NCI-H2107 treated with DMSO at 0.1 percent for 48 hours (cell line): Measurements from ENCODE around the gene TCF20.

Experiments
- DNase-seq: peaks from one replicate; lab custom pipeline; 2025; ENCODE audit not compliant: unreplicated experiment; lab: John Stamatoyannopoulos, UW

The TCF20 gene

GRCh38 chr22:42261296-42261695, 9.2 kb downstream of the TCF20 start:
- DNase-seq, result no peak

- no peak for DNase-seq
Observed at GRCh38 chr22:42258126-42258525, 12.3 kb downstream of the TCF20 start.

DNA sequence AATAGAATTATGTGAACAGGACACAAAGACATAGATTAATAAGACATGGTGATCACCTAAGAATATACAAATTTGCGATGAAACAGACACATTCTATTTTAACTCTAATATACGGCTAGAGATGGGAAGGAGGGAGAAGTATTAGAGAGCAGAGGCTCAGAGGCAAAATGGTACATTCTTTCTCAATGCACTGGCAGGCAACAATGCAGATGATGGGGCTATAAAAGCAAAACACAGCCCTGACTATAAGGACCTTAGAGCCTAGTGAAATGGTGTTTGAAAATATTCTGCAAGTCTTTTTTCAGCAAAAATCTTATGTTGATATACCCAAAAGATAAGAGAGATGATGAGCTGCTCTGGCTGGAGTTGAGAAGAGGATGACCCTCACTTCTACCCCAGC, 13.1 kb downstream of the TCF20 start:
- no peak for DNase-seq

DNA sequence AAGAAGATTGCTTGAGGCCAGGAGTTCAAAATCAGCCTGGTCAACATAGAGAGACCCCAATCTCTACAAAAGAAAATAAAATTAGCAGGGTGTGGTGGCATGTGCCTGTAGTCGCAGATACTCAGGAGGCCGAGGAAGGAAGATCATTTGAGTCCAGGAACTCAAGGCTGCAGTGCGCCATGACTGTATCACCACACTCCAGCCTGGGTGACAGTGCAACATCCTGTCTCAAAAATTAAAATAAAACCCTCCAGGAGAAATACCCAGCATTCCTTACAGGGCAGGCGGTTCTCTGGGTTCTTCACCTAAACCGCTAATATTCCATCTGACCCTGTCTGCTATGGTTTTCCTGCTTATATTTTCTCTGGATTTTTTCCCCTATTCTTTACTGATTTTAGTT, 13.5 kb downstream of the TCF20 start:
- DNase-seq, result no peak

DNA sequence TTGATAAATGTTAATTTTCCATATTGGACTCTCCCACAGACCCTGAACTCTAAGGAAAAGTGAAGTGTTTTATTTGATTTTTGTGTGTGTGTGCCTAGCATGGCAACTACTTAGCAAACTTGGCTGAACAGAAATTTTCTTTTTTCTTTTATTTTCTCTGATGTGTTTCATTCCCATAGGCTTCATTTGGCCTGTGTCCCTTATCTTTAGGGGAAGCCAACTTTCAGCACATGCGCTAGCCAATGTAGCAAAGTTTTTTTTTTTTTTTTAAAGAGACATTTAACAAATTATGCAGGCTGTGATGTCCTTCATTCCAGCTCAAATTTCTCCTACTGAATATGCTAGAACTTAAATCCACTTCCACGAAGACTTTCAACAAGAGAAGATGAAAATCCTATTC, 14.2 kb downstream of the TCF20 start:
- no peak for DNase-seq

DNA sequence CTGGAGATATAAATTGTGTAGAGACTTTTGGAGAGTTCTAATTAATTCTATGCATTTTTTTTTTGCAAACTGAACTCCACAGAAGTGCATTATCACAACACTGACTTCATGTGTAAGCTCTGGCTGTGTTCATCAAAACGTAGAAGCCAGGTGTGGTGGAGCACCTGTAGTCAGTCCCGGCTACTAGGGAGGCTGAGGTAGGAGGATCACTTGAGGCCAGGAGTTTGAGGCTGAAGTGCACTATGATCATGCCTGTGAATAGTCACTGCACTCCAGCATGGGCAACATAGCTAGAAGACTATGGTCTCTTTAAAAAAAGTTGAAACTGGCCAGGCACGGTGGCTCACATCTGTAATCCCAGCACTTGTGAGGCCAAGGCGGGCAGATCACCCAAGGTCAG, 20.6 kb downstream of the TCF20 start:
- DNase-seq, result no peak

DNA sequence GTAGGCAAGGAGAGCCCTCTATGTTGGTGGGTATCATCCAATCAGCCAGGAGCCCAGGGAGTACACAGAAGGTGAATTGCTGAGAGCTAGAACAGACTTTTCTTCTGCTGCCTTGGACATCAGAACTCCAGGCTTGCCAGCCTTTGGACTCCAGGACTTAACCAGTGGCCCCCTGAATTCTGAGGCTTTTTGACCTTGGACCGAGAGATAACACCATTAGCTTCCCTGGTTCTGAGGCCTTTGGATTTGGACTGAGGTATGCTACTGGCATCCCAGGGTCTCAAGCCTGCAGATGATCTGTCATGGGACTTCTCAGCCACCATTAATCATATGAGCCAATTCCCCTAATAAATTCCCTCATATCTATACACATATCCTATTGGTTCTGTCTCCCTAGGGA, 21.5 kb downstream of the TCF20 start:
- DNase-seq, result no peak

DNA sequence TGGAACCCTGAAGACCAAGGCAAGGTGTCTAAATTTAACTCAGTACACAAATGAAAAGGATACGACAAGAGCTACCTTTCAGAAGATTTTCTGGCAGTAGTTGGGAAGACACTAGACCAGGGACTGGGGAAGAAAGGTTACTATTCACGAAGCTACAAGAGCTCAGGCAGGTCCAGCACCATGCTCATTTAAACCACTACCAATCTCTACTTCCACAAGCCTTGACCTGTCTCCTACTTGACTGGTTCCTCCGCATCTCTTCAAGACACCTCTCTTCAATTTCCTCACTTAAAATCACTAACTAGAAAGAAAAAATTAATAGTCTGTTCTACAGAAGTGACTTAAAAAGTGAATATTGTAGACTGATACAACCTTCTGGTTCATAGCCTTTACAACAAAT, 22.9 kb downstream of the TCF20 start:
- no peak for DNase-seq

DNA sequence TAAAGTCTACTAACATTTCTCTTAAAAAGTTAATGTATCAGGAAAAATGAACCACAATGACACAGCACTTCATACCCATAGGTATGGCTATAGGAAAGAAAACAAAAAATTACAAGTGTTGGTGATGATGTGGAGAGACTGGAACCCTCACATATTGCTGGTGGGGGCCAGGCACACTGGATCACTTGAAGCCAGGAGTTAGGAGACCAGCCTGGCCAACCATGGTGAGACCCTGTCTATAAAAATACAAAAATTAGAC, 26.7 kb downstream of the TCF20 start:
- no peak for DNase-seq

GRCh38 chr22:42236848-42237247, 33.6 kb downstream of the TCF20 start:
- DNase-seq, result no peak

DNA sequence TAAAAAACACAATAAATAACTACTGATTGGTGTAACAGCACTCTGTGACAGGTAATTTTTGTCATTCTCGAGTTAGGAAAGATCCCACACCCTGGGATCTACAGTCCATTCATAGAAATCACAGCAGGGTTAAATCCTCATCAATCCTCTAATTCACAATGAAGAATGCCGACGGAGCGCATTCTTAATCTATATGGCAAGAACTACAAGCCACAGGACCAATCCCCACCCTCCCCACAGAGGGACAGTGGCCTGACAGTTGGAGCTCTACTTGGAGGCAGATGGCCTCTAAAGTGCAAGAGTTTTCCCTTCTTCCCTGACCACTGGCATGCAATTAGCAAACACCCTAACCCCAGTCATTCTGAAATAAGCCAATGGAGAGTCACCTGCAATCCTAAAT, 34.2 kb downstream of the TCF20 start:
- no peak for DNase-seq

GRCh38 chr22:42233879-42234278, 36.6 kb downstream of the TCF20 start:
- no peak for DNase-seq

DNA sequence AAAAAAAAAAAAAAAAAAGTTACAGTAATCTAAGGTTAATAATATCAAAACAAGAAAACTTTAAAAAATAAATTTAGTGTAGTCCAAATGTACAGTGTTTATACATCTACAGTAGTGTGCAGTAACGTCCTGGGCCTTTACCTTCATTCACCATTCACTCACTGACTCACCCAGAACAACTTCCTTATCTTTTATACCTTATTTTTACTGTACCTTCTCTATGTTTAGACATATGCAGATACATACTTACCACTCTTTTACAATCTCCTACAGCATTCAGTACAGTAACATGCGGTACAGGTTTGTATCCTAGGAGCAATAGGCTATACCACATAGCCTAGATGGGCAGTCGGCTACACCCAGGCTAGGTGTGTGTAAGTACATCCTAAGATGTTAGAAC, 38.5 kb downstream of the TCF20 start:
- DNase-seq, result no peak

GRCh38 chr22:42229455-42230149, 40.9 kb downstream of the TCF20 start:
- DNase-seq, result no peak

DNA sequence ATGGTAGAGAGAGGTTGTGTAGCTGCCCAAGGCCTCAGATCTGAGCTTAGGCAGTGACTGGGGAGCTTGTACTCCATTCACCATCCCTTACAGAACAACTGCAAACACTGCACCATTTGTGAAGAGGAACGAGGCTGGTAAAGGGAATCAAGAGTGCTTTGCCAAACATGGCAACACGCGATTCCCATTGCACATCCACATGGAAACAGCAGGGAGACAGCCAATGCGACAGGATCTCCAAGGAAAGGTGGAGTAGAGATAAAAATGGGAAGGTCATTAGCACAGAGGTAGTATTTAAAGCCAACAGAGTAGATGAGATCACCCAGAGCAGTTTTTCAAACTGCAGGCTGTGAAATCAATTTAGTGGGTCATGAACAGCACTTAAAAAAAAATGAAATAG, 42.0 kb downstream of the TCF20 start:
- no peak for DNase-seq

- DNase-seq, result no peak
Observed at GRCh38 chr22:42227435-42227834, 43.0 kb downstream of the TCF20 start.

DNA sequence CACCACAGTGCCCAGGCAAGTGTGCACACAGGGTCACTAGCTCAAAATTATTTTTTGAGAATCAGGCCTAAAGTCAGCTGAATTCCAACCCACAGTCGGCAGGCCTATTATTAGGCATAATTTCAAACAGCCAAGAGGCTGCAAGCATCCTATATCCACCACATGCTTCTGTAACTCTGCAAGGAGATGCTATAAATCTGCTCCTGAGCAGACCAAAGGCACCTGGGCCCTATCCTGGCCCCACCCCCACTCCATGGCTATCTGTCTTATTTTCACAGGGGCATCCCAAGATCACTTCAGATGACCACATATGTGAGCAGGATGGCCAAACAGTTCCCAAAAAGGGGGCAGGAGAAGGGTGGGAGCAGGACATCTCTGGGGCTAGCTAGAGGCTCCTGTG, 44.6 kb downstream of the TCF20 start:
- no peak for DNase-seq

DNA sequence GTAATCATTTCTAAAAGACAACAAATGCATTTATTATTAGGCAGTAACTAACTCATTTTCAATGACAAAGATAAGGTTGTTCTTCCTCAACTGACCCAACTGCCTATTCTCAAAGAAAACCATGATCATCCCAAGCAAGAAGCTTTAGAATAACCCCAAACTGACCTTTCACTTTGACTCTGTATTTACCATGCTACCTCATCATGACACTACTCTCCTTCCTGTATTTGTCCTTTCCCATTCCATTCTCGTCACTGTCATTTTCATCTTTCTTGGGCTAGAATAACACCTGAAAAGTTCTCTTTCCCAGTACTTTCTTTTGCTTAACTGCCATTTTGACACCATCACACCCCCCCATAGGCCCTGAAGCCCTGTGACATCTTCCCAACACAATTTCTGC, 48.3 kb downstream of the TCF20 start:
- no peak for DNase-seq
